HG03571 (cell line): ENCODE results near the gene TAS2R20.
"Not testable (repeated sequence)": the region's sequence is repeated elsewhere in the genome, so short reads cannot be mapped to it uniquely, and the experiment has no call there.

Experiments
- ATAC-seq: cut with Tn5 transposase; IDR thresholded peaks from one replicate; pipeline ENCODE4 v1.9.1; 2021; ENCODE audit not compliant: unreplicated experiment

Gene TAS2R20

GRCh38 chr12:10998204-10998603 lies at the start of gene TAS2R20:
Gene TAS2R20 (minus strand): TSS chr12:10998304. CDS start chr12:10997875, 429 bp downstream.
- no peak for ATAC-seq

- ATAC-seq = not testable (repeated sequence)
Measured at GRCh38 chr12:11041366-11041765, 43.3 kb upstream of the TAS2R20 start.

- no peak for ATAC-seq
Measured at GRCh38 chr12:11040162-11040561, 42.1 kb upstream of the TAS2R20 start.

- no peak for ATAC-seq
Measured at GRCh38 chr12:11039171-11039570, 41.1 kb upstream of the TAS2R20 start.

GRCh38 chr12:11033959-11034358 lies 35.9 kb upstream of the TAS2R20 start:
- peak; percentile 59 for ATAC-seq

- no peak for ATAC-seq
Measured at GRCh38 chr12:11031307-11031706, 33.2 kb upstream of the TAS2R20 start, which contains the start of gene TAS2R31. Gene TAS2R31 (minus strand): TSS chr12:11031407. CDS start chr12:11031335, 72 bp downstream.

GRCh38 chr12:11026118-11026517 lies 28.0 kb upstream of the TAS2R20 start:
- ATAC-seq = no peak

- ATAC-seq = no peak
Measured at GRCh38 chr12:11023387-11023786, 25.3 kb upstream of the TAS2R20 start.

GRCh38 chr12:11022520-11022919 lies 24.4 kb upstream of the TAS2R20 start, which contains the start of gene TAS2R19:
Gene TAS2R19 (minus strand): TSS chr12:11022620. CDS start chr12:11022571, 49 bp downstream.
- no peak for ATAC-seq

- ATAC-seq = no peak
Measured at GRCh38 chr12:11016937-11017336, 18.8 kb upstream of the TAS2R20 start.

GRCh38 chr12:11015775-11016430 lies 17.8 kb upstream of the TAS2R20 start:
- no peak for ATAC-seq

- ATAC-seq = no peak
Measured at GRCh38 chr12:11014234-11014633, 16.1 kb upstream of the TAS2R20 start.

GRCh38 chr12:11007608-11008007 lies 9.5 kb upstream of the TAS2R20 start:
- no peak for ATAC-seq

- no peak for ATAC-seq
Measured at GRCh38 chr12:10994307-10994706, 3.8 kb downstream of the TAS2R20 start.

- ATAC-seq = no peak
Measured at GRCh38 chr12:10989107-10989506, 9.0 kb downstream of the TAS2R20 start.

GRCh38 chr12:10986812-10987211 lies 11.3 kb downstream of the TAS2R20 start, which contains the start of gene TAS2R50:
Gene TAS2R50 (minus strand): TSS chr12:10986912. CDS start chr12:10986860, 52 bp downstream.
- no peak for ATAC-seq

- ATAC-seq = no peak
Measured at GRCh38 chr12:10982244-10982643, 15.9 kb downstream of the TAS2R20 start.

GRCh38 chr12:10974965-10975364 lies 23.1 kb downstream of the TAS2R20 start:
- ATAC-seq = no peak

- ATAC-seq = no peak
Measured at GRCh38 chr12:10968765-10969456, 29.2 kb downstream of the TAS2R20 start.

- no peak for ATAC-seq
Measured at GRCh38 chr12:10967409-10967808, 30.7 kb downstream of the TAS2R20 start.

- ATAC-seq = no peak
Measured at GRCh38 chr12:10966314-10966713, 31.8 kb downstream of the TAS2R20 start.

- no peak for ATAC-seq
Measured at GRCh38 chr12:10965476-10965875, 32.6 kb downstream of the TAS2R20 start.
